ENCODE measurements around the gene MARK4. TPM values are rescaled to one million over a fixed set of nuclear protein-coding genes. Genes with fewer than 3 reads are reported as not detected.
"Not testable (repeated sequence)": the region's sequence is repeated elsewhere in the genome, so short reads cannot be mapped to it uniquely, and the experiment has no call there.

MARK4 gene
- total RNA-seq, 4 donors from 2014 or later: 17.4 to 36.9 (median 27.5) TPM

DNA sequence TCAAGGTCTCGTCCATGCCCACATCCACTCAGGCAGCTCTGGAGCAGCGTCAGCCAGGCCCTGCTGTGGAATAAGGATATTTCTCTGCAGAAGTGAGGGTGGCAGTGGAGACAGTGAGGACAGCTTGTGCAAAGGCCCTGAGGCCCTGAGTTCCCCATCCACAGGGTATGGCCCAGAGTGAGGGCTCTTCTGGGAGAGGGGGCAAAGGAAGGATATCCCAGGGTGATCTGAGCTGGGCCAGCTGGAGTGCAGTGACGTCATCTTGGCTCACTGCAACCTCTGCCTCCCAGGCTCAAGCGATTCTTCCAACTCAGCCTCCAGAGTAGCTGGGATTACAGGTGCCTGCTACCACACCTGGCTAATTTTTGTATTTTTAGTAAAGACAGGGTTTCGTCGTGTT is 11.5 kb downstream of the MARK4 start:
- intact Hi-C loops (cut with DNase I): no loop called here
- Histone ChIP-seq H3K27ac (replicated peaks in 1 of 4) (no peak overlapping the region), H3K4me1 (no peaks in the 10 kb centered on the region), H3K4me3 (no peak overlapping the region), H3K9me3 (no peaks in the 10 kb centered on the region), H3K27me3 (no peaks in the 10 kb centered on the region), H3K36me3 (peaks cover 8 to 59% (median 32%) of the 10 kb centered on the region in 4 donors)
- no peak for TF ChIP-seq POLR2AphosphoS5 (IDR thresholded peaks at IDR 0.05)
- no peak for DNase-seq (ENCODE audit: extremely low spot score)
- 86% methylated on average over 6 of the region's 6 CpGs for WGBS

- Histone ChIP-seq H3K4me1 (no peaks in the 10 kb centered on the region), H3K36me3 (peaks cover 8 to 64% (median 34%) of the 10 kb centered on the region in 4 donors), H3K27me3 (no peaks in the 10 kb centered on the region), H3K4me3 (no peak overlapping the region), H3K9me3 (no peaks in the 10 kb centered on the region), H3K27ac (replicated peaks in 1 of 4) (no peak overlapping the region)
- intact Hi-C loops (cut with DNase I): no loop called here
- 83% methylated on average over 7 of the region's 11 CpGs for WGBS
- TF ChIP-seq, protein P1, sequence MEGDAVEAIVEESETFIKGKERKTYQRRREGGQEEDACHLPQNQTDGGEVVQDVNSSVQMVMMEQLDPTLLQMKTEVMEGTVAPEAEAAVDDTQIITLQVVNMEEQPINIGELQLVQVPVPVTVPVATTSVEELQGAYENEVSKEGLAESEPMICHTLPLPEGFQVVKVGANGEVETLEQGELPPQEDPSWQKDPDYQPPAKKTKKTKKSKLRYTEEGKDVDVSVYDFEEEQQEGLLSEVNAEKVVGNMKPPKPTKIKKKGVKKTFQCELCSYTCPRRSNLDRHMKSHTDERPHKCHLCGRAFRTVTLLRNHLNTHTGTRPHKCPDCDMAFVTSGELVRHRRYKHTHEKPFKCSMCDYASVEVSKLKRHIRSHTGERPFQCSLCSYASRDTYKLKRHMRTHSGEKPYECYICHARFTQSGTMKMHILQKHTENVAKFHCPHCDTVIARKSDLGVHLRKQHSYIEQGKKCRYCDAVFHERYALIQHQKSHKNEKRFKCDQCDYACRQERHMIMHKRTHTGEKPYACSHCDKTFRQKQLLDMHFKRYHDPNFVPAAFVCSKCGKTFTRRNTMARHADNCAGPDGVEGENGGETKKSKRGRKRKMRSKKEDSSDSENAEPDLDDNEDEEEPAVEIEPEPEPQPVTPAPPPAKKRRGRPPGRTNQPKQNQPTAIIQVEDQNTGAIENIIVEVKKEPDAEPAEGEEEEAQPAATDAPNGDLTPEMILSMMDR (IDR thresholded peaks at IDR 0.05): no peak
- TF ChIP-seq POLR2A (IDR thresholded peaks at IDR 0.05; ENCODE audit: low read depth) (no peak), EP300 (IDR thresholded peaks at IDR 0.05) (no peak), POLR2AphosphoS5 (IDR thresholded peaks at IDR 0.05) (no peak)
- no peak for DNase-seq (ENCODE audit: extremely low spot score)
Measured at GRCh38 chr19:45263013-45263412, 11.9 kb downstream of the MARK4 start.

GRCh38 chr19:45264781-45265317 is 13.8 kb downstream of the MARK4 start:
- Histone ChIP-seq H3K36me3 (peaks cover 8 to 74% (median 41%) of the 10 kb centered on the region in 4 donors), H3K4me1 (no peaks in the 10 kb centered on the region), H3K27ac (replicated peaks in 1 of 4) (no peak overlapping the region), H3K9me3 (no peaks in the 10 kb centered on the region), H3K27me3 (no peaks in the 10 kb centered on the region), H3K4me3 (no peak overlapping the region)
- TF ChIP-seq POLR2A (IDR thresholded peaks at IDR 0.05; ENCODE audit: low read depth): no peak
- TF ChIP-seq EP300 (IDR thresholded peaks at IDR 0.05): no peak
- TF ChIP-seq, protein P1 (IDR thresholded peaks at IDR 0.05): no peak
- no peak for TF ChIP-seq POLR2AphosphoS5 (IDR thresholded peaks at IDR 0.05)
- WGBS: 93% methylated on average over 15 of the region's 19 CpGs
- intact Hi-C loops (cut with DNase I): no loop called here
- DNase-seq (ENCODE audit: extremely low spot score): no peak

DNA sequence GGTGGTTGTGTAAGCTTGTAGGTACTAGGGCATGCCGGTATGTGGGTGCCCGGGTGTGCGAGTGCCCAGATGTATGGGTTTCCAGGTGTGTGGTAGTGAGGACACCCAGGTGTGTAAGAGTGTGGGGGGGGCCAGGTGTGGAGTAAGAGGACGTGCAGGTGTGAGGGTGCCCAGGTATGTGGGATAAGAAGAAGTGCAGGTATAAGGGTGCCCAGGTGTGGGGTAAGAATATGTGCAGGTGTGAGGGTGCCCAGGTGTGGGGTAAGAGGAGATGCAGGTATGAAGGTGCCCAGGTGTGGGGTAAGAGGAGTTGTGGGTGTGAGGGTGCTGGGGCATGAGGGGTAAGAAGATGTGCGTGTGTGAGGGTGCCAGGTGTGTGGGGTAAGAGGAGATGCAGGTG is 14.3 kb downstream of the MARK4 start:
- H3K36me3 ChIP-seq: peaks cover 8 to 79% (median 46%) of the 10 kb centered on the region in 4 donors
- no peaks in the 10 kb centered on the region for H3K4me1 ChIP-seq
- no peak overlapping the region for H3K4me3 ChIP-seq
- TF ChIP-seq POLR2A (IDR thresholded peaks at IDR 0.05; ENCODE audit: low read depth): no peak
- TF ChIP-seq EP300 (IDR thresholded peaks at IDR 0.05): no peak
- no peak for TF ChIP-seq POLR2AphosphoS5 (IDR thresholded peaks at IDR 0.05)
- TF ChIP-seq, protein P1 (IDR thresholded peaks at IDR 0.05): no peak
- no peaks in the 10 kb centered on the region for H3K9me3 ChIP-seq
- no peaks in the 10 kb centered on the region for H3K27me3 ChIP-seq
- DNase-seq (ENCODE audit: extremely low spot score): no peak
- 87% methylated on average over 5 of the region's 5 CpGs for WGBS
- intact Hi-C loops (cut with DNase I): no loop called here
- H3K27ac ChIP-seq (replicated peaks in 1 of 4): no peak overlapping the region

DNA sequence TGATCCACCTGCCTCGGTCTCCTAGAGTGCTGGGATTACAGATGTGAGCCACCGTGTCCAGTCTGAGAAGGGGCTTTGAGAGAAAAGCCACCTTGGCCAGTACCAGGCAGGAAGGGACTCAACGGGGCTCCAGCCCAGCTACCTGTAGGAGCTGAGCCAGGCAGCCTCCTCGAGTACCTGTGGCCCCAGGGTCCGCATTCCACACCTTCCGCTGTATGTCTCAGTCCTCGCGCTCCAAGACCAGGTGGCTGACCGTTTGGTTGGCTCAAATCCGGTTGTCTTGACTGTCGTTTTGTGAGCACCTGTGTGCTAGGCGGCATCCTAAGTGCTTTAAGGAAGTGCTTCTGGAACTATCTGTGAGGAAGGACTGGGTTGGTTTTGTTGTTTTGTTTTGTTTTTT is 16.2 kb downstream of the MARK4 start:
- Histone ChIP-seq H3K4me1 (no peaks in the 10 kb centered on the region), H3K9me3 (no peaks in the 10 kb centered on the region), H3K36me3 (peaks cover 16 to 93% (median 58%) of the 10 kb centered on the region in 4 donors), H3K27ac (replicated peaks in 1 of 4) (no peak overlapping the region), H3K4me3 (no peak overlapping the region), H3K27me3 (no peaks in the 10 kb centered on the region)
- TF ChIP-seq EP300 (IDR thresholded peaks at IDR 0.05) (no peak), POLR2AphosphoS5 (IDR thresholded peaks at IDR 0.05) (no peak), POLR2A (IDR thresholded peaks at IDR 0.05; ENCODE audit: low read depth) (no peak)
- TF ChIP-seq, protein P1 (IDR thresholded peaks at IDR 0.05): no peak
- 95% methylated on average over 11 of the region's 12 CpGs for WGBS
- intact Hi-C loops (cut with DNase I): no loop called here
- no peak for DNase-seq (ENCODE audit: extremely low spot score)

- H3K27me3 ChIP-seq; H3K9me3 ChIP-seq; H3K27ac ChIP-seq (replicated peaks in 1 of 4); intact Hi-C loops (cut with DNase I); H3K4me3 ChIP-seq; DNase-seq (ENCODE audit: extremely low spot score); H3K4me1 ChIP-seq: not testable (repeated sequence)
- WGBS: 100% methylated on average over 11 of the region's 13 CpGs
- peaks cover 16 to 95% (median 75%) of the 10 kb centered on the region in 4 donors for H3K36me3 ChIP-seq
Measured at GRCh38 chr19:45269939-45270338, 18.9 kb downstream of the MARK4 start.
